ENCODE measurements around the gene WFDC1. TPM values are rescaled to one million over a fixed set of nuclear protein-coding genes. Genes with fewer than 3 reads are reported as not detected.
A peak's percentile ranks its signal among the peaks of the same experiment; 100 is the strongest.

Gene WFDC1
- total RNA-seq, 4 donors from 2014 or later: 2.3 to 7.6 (median 5.0) TPM

GRCh38 chr16:84312783-84313382 is 18.2 kb downstream of the WFDC1 start:
- WGBS, 2 donors: 0 to 16% methylated on average over 3 to 12 of the region's 55 CpGs
- TF ChIP-seq, protein P1, sequence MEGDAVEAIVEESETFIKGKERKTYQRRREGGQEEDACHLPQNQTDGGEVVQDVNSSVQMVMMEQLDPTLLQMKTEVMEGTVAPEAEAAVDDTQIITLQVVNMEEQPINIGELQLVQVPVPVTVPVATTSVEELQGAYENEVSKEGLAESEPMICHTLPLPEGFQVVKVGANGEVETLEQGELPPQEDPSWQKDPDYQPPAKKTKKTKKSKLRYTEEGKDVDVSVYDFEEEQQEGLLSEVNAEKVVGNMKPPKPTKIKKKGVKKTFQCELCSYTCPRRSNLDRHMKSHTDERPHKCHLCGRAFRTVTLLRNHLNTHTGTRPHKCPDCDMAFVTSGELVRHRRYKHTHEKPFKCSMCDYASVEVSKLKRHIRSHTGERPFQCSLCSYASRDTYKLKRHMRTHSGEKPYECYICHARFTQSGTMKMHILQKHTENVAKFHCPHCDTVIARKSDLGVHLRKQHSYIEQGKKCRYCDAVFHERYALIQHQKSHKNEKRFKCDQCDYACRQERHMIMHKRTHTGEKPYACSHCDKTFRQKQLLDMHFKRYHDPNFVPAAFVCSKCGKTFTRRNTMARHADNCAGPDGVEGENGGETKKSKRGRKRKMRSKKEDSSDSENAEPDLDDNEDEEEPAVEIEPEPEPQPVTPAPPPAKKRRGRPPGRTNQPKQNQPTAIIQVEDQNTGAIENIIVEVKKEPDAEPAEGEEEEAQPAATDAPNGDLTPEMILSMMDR (IDR thresholded peaks at IDR 0.05): peak in 2 of 6 experiments; percentile 5 to 12
- TF ChIP-seq POLR2A (IDR thresholded peaks at IDR 0.05): no peak
- peak overlapping the region in 2 of 4 donors; percentile 19 to 49 for H3K4me3 ChIP-seq
- intact Hi-C loops (cut with DNase I): no loop called here
- H3K27me3 ChIP-seq: peaks cover 0 to 20% (median 0%) of the 10 kb centered on the region in 4 donors
- H3K36me3 ChIP-seq: no peaks in the 10 kb centered on the region
- H3K4me1 ChIP-seq: peaks cover 0 to 16% (median 5%) of the 10 kb centered on the region in 3 donors
- peak overlapping the region in 3 of 4 donors; percentile 33 to 63 (median 38) for H3K27ac ChIP-seq
- no peak for DNase-seq
- H3K9me3 ChIP-seq: peaks cover 0 to 3% (median 0%) of the 10 kb centered on the region in 3 donors

DNA sequence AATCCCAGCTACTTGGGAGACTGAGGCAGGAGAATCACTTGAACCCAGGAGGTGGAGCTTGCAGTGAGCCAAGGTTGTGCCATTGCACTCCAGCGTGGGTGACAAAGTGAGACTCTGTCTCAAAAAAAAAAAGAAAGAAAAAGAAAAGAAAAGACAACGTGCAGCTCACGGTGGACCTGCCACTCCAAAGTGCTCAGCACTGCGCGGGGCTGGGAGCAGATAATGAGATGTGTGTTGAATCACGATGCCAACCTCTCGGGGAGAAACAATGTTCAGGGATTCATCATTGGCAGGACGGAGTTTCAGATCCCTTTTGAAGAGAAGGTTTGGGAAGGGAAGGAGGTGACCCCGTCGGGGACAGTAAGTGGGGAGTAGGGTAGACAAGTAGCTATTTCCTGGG is 19.2 kb downstream of the WFDC1 start:
- WGBS, 2 donors: 59 to 64% methylated on average over 10 of the region's 10 CpGs
- intact Hi-C loops (cut with DNase I): no loop called here
- H3K9me3 ChIP-seq: peaks cover 0 to 9% (median 0%) of the 10 kb centered on the region in 3 donors
- no peak for DNase-seq
- no peak overlapping the region for H3K4me3 ChIP-seq
- H3K27ac ChIP-seq: peak overlapping the region in 3 of 4 donors; percentile 37 to 38 (median 37)
- peaks cover 0 to 12% (median 5%) of the 10 kb centered on the region in 3 donors for H3K4me1 ChIP-seq
- no peaks in the 10 kb centered on the region for H3K36me3 ChIP-seq
- peaks cover 0 to 20% (median 0%) of the 10 kb centered on the region in 4 donors for H3K27me3 ChIP-seq
- TF ChIP-seq, protein P1 (IDR thresholded peaks at IDR 0.05): no peak
- TF ChIP-seq POLR2A (IDR thresholded peaks at IDR 0.05): no peak

- Histone ChIP-seq H3K27ac (peak overlapping the region in 3 of 4 donors; percentile 37 to 38 (median 37)), H3K4me1 (peaks cover 0 to 12% (median 5%) of the 10 kb centered on the region in 3 donors), H3K36me3 (no peaks in the 10 kb centered on the region), H3K9me3 (peaks cover 0 to 9% (median 0%) of the 10 kb centered on the region in 3 donors), H3K4me3 (no peak overlapping the region), H3K27me3 (peaks cover 0 to 20% (median 0%) of the 10 kb centered on the region in 4 donors)
- TF ChIP-seq, protein P1 (IDR thresholded peaks at IDR 0.05): no peak
- TF ChIP-seq POLR2A (IDR thresholded peaks at IDR 0.05): no peak
- WGBS, 2 donors: 51 to 65% methylated on average over 5 to 6 of the region's 6 CpGs
- DNase-seq: no peak
- intact Hi-C loops (cut with DNase I): no loop called here
Measured at GRCh38 chr16:84314373-84314772, 19.7 kb downstream of the WFDC1 start.

DNA sequence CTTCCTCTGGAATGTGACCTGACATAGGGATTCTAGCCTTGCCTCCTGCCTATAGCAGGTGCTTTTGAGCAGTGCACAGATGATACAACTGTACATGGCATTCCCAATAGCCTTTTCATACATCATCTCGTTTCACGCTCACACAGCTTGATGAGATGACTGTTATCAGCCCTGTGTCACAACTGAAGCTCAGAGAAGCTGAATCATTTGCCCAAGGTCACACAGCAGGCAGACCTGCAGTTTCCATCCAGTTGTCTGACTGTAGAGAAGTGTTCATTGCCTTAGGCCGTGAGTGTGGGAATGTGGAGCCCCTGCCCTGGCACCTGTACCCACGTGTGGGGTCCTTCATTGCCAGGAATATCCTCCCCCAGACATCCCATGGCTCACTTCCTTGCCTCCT is 20.1 kb downstream of the WFDC1 start:
- TF ChIP-seq, protein P1 (IDR thresholded peaks at IDR 0.05): no peak
- no peak for TF ChIP-seq POLR2A (IDR thresholded peaks at IDR 0.05)
- H3K4me1 ChIP-seq: peaks cover 0 to 12% (median 5%) of the 10 kb centered on the region in 3 donors
- WGBS, 2 donors: 70 to 75% methylated on average over 2 to 4 of the region's 4 CpGs
- H3K27me3 ChIP-seq: peaks cover 0 to 20% (median 0%) of the 10 kb centered on the region in 4 donors
- intact Hi-C loops (cut with DNase I): no loop called here
- DNase-seq: no peak
- H3K36me3 ChIP-seq: no peaks in the 10 kb centered on the region
- H3K4me3 ChIP-seq: no peak overlapping the region
- peak overlapping the region in 1 of 4 donors; percentile 28 for H3K27ac ChIP-seq
- peaks cover 0 to 9% (median 0%) of the 10 kb centered on the region in 3 donors for H3K9me3 ChIP-seq

- intact Hi-C loops (cut with DNase I): no loop called here
- peaks cover 0 to 9% (median 0%) of the 10 kb centered on the region in 3 donors for H3K9me3 ChIP-seq
- TF ChIP-seq POLR2A (IDR thresholded peaks at IDR 0.05): no peak
- TF ChIP-seq, protein P1 (IDR thresholded peaks at IDR 0.05): no peak
- H3K36me3 ChIP-seq: no peaks in the 10 kb centered on the region
- no peak for DNase-seq
- H3K27me3 ChIP-seq: peaks cover 0 to 20% (median 0%) of the 10 kb centered on the region in 4 donors
- no peak overlapping the region for H3K27ac ChIP-seq
- H3K4me3 ChIP-seq: no peak overlapping the region
- peaks cover 0 to 12% (median 5%) of the 10 kb centered on the region in 3 donors for H3K4me1 ChIP-seq
- WGBS, 2 donors: 41 to 43% methylated on average over 3 to 4 of the region's 5 CpGs
Measured at GRCh38 chr16:84315422-84315821, 20.7 kb downstream of the WFDC1 start.
